Cerebellar cortex (tissue), 1 donor: Measurements from ENCODE around the gene FNIP2.

Experiments used
- DNase-seq: peaks from one replicate; pipeline ENCODE4 v3.0.0-alpha.2; 2015; ENCODE audit warnings: low spot score

The FNIP2 gene

DNA sequence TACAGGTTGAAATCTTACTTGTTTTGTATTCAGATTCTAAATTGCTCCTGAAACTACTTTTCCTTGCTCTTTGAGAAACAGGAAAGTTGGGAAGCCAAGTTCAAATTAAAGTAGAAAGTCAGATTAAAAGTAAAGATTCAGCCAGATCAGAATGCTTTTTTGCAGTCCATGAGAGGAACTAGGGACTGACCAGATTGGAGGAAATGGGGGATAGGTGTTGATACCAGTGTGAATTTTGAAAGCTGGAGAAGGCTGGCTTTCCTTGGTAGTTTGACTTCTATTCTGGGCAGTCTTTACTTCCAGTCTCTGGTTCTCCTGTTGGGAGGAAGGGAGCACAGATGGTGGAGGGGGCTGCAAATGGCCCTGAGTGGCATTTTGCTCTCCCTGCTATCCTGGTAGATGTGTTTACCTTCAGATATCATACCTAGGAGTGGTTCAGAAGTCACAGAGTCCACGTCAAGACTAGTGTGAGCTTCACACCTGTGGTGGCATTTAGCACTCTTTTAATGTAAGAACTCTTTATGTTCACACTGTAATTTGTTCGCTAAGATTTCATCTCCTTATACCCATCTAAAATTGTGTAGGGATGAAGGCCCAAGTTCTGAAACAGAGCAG is 68.8 kb downstream of the FNIP2 start:
- no peak for DNase-seq

DNA sequence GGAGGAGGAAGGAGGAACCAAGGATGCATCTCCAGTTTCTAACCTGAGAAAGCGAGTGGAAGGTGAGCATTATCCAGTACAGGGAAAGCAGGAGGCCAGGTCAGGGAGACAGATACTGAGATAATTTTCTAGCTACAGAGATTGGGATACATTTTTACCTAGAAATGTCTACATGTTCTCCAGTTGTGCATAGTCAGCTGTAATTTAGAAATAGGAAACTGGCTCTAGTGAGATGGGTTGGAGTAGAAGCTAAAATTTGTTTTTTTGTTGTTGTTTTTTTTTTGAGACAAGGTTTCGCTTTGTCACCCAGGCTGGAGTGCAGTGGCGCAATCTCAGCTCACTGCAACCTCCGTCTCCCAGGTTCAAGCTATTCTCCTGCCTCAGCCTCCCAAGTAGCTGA is 71.3 kb downstream of the FNIP2 start:
- no peak for DNase-seq

DNA sequence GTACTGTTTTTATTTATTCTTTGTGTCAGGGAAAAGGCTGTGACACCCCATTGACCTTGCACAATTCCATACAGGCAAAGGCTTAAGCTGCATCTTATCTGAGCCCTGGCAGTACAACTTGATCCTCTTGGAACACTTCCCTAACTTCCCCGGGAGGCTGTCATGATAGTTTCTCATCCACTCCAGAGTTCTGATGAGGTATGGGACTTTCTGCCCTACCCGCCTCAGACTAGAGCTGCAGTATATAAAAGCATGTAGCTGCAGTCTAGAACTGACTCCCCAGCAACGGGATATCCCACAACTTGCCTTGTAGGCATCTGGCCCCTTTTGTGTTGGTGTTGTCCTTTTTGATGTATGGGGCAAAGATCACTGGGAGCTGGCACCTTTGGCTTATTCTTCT is 72.7 kb downstream of the FNIP2 start:
- no peak for DNase-seq

DNA sequence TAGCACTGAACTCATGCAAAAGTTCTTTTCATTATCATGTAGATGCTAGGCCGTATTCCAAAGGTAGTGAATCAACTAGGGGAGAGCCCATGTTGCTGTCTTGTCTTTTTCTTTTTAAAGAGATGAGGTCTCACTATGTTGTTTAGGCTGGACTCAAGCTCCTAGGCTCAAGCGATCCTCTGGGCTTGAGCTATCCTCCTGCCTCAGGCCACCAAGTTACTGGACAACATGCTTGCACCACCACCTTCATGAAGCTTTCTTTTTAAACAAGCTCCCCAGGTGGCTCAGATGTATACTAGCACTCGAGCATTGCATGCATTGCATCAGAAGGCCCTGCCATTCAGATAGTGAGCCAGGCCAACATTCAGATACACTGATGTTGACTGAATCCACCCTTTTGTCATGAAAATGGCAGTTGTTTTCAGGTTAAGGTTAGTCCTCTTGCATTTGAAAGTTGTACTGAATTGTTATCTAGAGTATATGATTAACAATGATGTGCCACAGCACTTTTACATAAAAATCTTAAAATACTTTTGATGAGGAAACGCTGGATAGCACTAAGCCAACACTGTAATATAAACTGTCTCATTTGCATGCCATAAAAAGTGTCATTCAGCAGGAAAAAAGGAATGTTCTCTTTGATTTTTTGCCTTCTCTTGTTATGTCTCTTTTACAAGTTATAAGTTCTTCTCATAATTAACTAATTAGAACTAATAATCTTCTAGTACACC is 76.7 kb downstream of the FNIP2 start:
- DNase-seq = no peak

DNA sequence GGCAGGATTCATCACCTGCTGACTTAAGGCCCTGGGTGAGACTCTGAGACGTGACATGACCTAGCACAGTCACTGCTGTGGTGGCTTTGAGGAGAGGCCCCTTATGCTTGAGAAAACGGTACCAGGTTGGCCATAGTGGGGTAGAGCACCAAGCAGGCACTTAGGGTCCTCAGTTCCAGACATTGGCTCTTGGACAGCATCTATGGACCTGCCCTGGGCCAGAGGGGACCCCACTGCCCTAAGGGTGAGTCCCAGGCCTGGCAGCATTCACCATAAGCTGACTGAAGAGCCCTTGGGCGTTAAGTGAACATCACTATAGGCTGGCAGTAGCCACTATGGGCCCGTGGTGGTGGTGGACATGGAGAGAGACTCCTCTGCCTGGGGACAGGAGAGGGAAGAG is 78.7 kb downstream of the FNIP2 start:
- DNase-seq = no peak

DNA sequence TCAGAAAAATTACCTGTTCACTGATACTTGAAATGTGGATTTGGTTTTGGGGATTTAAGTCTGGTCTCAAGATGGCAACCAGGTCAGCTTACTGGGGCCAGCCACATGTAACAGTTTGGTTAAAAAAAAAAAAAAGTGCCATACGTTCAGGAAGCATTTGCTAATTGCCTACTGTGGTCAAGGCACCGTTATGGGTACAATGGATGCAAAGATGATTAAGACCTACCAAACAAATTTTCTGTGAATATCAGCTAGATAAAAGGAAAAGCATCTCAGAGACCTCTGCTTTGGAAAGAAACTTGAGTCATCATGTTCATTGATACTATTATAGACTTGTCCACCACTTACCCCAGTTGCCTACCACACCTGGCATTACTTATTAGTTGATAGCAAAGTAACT is 80.9 kb downstream of the FNIP2 start:
- no peak for DNase-seq

DNA sequence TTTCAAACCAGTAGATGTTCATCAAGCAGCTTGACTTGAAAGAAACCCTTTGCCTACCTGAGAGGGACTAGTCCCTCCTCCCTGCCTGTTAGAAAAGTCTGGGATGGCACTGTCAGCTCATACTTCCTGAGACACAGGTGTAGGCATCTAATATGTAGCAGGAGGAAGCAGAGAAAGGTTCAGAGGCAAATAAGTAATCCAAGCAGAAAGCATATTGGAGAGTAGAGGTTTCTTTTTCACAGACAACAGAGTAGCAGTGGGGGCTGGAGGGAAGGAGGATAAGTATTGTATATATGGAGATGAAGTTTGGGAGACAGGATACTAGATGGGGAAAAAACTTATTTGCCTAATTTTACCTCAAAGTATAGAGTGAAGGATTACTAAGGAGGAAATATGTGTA is 81.5 kb downstream of the FNIP2 start:
- no peak for DNase-seq

DNA sequence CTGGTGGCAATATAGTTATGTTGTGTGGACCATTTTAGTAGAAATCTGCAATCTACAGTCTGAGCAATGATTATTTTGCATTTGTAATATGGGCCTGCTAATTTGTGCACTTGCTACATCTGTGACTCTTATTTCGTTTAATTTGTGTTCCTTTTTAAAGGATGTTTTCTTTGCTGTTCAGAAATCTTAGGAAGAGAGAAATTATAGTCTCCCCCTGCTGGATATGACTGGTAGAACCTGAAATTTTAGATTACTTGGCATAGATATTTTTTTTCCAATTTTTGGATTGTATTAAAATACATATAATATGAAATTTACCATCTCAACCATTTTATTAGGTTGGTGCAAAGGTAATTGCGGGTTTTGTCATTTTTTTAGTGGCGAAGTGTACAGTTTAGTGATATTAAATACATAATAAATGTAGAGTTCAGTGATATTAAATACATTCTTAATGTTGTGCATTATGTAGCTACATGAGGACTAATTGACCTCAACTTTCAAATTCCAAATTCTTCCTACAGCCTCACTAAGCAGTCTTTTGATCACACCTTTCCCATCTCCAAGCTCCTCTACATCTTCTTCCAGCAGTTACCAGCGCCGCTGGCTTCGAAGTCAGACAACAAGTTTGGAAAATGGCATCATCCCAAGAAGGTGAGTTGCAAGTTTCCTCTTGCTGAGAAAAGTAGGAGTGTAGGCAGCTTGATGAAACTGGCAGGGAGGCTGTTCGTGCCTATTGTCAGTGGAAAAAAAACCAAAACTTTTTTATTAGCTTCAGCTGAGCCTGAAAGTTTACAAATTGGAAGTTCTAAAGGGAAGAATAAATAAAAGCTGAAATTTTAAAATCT is 82.2 kb downstream of the FNIP2 start:
- peak; percentile 52 for DNase-seq

DNA sequence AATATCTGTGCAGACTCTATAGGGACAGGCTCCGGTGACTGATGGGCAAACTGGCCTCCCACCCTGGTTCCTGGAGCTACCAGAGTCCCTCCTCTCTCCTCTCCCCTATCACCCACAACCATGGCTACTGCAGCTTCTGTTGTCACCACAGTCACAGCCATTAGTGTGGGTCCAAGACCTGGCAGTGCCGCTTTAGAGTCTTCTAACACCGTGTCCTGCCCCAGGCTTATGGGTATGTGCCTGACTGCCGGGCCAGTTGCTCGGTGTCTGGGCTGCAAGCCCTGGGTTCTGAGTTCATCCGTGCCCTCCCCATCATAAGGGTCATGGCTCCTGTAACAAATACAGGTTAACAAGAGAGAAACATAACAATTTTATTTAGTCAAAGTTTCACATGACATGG is 85.4 kb downstream of the FNIP2 start:
- no peak for DNase-seq

DNA sequence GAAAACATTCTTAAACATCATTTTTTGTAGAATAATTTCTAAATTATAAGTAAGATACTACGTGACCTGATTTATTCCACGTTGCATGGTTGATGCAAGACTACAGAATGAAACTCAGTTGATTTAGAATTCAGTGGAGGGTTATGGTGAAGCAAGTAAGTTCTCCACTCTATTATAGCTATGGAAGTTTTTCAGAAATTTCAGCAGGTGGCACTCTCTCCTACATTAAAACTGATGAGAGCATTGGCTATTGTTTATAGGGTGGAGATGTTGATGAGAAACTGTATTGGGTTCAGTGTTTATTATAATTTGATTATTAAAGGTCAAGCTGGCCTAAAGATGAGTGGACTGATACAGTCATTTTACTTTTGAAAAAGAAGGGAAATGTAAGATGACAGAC is 88.0 kb downstream of the FNIP2 start:
- DNase-seq = peak; percentile 57

DNA sequence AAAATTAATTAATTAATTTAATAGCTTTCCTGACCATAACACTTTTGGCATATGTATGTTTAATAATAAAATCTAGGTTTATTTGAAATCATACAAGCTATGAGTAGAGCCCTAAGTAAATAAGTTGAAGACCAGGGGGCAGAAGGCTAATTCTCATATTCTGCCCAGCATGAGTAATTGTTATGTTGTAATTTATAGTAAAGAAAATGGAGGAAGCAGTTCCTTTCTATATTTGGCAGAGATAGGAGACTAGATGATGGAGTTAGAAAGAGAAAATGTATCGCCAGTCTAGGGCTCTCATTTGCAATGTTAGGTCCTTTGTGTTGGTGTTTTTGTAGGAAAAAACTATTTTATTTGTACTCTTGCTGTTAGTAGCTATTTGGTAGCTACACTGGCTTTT is 89.1 kb downstream of the FNIP2 start:
- no peak for DNase-seq

DNA sequence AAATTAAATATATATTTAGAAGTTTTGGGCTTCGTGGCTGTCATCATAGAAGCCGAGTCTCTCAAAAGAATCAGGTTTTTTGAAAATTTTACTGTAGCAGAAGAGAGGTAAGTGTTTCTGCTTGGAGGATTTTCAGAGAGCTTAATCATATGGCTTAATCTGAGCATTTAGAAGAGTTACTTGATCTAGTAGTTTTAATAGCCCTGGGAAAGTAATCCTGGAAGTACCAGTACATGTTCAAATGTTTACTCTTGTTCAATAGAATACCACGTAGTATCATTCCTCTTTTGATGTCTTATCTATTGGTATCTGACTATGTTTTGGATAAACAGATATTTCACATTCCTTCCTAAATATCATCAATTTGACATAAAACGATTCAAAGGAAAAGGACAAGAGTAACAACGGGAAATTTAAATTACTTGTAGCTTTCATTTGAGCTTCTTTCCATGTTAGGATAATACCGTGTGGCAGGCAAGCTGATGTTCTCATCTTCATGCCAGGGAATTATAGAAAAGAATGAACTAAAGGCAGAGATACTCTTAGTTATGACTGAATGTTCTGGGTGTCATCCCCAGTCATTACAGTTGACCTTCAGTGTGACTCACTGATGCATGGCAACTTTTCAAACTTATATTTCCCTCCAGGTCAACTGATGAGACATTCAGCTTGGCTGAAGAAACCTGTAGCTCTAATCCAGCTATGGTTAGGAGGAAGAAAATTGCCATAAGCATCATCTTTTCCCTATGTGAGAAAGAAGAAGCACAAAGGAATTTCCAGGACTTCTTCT is 89.8 kb downstream of the FNIP2 start:
- no peak for DNase-seq

DNA sequence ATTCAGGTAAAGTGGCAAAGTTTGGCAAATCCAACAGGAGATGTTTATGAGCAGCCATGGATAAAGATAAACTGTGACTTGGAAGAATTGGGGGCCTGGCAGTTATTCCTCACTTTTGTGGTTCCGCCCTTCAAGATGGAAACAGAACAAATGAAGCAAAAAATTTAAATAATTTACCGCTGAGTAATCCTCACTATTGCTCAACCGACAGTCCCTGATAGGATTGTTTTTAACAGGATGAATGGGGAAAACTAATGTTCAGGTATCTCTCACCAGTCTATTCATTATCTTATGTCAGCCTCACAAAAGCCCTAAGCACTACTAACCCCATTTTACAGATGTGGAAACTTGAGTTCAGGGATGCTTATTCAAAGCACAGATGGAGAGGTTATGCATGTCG is 90.8 kb downstream of the FNIP2 start:
- DNase-seq = no peak

DNA sequence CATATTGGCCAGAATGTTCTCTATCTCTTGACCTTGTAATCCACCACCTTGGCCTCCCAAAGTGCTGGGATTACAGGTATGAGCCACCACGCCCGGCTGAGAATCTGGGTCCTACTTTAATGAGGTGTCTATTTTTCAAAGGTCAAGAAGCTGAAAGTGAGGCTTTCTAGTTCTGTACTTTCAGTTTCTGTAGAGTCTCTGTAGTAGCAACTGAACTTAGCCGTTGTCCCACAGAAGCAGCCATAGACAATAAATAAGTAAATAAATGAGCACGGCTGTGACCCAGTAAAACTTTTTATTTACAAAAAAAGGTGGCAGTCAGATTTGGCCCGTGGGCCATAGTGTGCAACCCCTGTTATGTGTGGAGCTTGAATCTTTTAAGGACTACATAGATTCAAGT is 92.0 kb downstream of the FNIP2 start:
- DNase-seq = no peak

DNA sequence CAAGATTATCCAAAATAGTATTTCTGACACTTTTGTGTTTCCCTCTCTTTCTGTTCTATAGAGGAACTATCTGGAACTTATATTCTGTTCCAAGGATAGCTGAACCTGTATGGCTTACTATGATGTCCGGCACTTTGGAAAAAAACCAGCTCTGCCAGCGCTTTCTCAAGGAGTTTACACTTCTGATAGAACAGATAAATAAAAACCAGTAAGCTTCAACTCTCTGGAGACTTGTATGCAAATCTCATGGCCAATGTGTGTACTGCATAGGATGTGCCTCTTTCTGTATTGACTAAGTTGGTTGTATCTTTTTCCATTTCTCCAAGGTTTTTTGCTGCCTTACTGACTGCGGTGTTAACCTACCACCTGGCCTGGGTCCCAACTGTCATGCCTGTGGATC is 92.5 kb downstream of the FNIP2 start:
- no peak for DNase-seq

DNA sequence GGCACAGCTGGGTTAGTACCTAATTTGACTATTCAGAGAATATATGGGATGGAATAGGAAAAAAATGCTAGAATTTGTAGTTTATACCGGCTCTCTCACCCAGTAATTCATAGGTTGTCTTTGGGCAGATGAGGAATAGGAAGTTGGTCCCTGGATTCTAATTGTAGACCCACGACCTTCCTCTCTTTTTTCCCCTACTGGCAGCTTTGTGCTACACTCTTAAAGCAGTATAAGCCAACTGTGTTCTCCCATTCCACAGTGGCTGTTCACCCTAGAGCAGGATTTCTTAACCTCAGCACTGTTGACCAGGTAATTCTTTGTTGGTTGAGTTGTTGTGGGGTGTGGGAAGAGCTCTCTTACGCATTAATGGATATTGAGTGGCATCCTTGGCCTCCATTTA is 92.9 kb downstream of the FNIP2 start:
- DNase-seq = no peak

DNA sequence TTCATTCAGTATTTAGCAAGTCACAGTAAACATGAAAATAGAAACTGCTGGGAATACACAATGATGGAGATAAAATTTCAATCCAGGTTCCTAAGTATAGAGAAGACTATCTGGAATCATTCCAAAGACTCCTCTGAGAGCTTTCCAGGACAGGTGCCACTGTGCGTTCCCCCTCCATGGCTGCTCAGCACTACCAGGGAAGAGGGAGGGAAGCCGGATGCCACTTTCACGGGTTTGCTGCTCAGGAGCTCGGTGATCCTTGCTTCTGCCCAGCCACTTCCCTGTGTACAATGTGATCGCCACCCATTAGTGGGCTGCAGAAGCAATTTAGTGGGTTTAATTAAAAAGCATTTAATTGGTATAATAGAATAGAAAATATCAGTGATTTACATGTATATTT is 94.5 kb downstream of the FNIP2 start:
- peak; percentile 65 for DNase-seq

DNA sequence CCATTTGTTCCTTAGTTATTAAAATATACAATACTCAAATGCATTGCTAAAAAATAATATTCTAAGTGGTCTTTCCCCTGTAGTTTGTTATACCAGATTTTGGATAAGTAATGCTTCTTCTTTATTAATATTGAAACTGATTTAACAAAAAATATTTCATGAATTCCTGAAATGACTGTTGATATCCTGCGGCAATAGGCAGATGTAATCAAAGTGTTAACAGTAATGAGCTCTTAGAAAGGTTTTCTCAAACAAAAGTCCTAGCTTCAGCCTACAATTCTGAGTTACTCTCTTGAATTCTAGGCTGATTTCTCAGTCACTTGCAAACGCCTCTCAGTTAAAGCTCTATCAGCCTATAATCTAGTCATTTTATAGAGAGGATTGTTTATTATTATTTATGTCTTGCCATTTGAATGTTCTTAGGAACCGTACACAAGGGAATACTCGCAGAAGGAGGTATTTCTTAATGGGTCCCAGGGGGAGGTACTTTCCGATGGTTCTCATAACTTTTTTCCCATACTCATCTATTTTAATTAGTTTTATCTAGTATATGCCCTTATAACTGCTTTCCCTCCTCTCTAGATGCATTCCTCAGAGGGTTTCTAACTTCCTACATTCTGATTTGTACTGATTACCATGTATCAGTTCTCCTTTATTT is 96.8 kb downstream of the FNIP2 start:
- DNase-seq = no peak

DNA sequence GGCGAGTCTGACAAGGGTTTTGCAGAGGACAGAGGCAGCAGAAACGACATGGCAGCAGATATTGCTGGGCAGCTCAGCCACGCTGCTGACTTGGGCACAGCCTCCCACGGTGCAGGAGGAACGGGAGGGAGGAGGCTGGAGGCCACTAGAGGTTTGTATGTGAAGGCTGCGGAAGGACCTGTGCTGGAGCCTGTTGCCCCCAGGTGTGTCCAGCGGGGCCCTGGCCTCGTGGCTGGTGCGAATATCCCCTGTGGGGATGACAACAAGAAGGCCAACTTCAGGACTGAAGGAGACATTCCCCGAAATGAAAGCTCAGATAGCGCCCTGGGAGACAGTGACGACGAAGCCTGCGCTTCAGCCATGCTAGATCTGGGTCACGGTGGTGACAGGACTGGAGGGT is 100.2 kb downstream of the FNIP2 start:
- no peak for DNase-seq

DNA sequence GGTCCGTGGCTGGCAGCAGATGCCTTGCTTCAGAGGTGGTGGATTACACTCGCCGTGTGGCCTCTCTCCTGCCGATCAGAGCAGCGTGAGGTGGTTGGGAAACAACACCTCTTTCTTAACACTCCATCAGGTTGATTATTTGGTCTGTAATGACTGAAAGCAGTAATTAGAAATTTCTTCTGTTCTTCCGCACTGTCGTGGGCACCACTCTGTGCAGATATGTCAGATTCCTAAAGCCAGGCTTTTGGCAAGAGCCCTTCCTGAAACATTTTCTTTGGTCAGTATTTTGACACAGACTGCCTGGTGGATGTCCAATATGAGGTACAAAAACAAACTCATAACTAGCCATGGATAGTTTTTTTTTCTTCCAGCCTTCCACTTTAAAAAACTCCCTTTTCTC is 100.9 kb downstream of the FNIP2 start:
- peak; percentile 64 for DNase-seq

DNA sequence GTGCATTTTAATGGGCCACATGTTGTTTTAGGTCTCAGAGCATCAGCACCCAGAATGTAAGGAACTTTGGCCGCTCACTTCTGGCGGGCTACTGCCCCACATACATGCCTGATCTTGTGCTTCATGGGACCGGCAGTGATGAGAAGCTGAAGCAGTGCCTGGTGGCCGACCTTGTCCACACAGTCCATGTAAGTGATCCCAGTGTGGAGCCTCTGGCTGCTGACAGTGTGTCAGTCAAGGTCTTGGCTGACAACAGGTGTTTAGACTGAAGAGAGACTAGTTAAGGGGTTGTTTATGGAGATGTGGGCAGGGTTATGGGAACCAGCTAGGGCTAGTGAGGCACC is 101.4 kb downstream of the FNIP2 start:
- DNase-seq = no peak
